ENCODE results near the gene INF2.
A peak's percentile ranks its signal among the peaks of the same experiment; 100 is the strongest.

The INF2 gene

DNA sequence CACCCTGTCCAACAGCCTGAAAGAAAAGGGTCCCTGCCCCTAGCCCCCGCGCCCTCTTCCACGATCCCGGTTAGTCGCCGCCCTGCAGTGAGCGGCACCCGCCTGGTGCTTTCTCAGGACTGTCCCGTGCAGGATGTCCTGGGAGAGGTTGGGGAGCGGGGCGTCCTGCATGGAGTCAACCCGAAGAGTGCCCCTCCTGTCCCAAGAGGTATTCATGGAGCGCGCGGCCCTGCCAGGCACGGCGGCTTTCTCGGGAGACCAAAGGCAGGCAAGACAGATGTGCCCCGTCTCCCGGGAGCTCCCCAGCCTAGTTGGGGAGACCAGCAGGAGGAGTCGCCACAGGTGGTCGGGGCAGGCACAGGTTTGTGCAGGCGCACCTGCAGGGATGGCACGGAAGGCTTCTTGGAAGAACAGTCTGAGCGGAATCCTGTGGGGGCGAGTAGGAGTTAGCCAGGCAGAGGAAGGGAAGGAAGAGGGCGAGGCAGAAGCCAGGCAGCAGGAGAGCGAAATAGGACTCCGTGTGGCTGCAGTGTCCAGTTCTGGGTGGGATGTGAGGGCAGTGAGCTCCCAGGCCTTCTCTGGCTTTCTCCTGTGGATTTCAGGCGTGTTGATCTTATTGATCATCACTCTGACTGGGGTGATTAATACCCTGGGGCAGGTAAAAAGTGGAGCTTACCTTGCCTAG, 64.3 kb downstream of the INF2 start:
- Histone ChIP-seq H3K27ac (peak overlapping the region; percentile 69), H3K36me3 (replicated peaks) (peaks cover 17% of the 10 kb centered on the region), H3K4me3 (ENCODE audit: low read depth, low read length) (peak overlapping the region; percentile 99), H3K27me3 (replicated peaks) (no peaks in the 10 kb centered on the region)
- no peak for DNase-seq
- TF ChIP-seq, protein P1, sequence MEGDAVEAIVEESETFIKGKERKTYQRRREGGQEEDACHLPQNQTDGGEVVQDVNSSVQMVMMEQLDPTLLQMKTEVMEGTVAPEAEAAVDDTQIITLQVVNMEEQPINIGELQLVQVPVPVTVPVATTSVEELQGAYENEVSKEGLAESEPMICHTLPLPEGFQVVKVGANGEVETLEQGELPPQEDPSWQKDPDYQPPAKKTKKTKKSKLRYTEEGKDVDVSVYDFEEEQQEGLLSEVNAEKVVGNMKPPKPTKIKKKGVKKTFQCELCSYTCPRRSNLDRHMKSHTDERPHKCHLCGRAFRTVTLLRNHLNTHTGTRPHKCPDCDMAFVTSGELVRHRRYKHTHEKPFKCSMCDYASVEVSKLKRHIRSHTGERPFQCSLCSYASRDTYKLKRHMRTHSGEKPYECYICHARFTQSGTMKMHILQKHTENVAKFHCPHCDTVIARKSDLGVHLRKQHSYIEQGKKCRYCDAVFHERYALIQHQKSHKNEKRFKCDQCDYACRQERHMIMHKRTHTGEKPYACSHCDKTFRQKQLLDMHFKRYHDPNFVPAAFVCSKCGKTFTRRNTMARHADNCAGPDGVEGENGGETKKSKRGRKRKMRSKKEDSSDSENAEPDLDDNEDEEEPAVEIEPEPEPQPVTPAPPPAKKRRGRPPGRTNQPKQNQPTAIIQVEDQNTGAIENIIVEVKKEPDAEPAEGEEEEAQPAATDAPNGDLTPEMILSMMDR (IDR thresholded peaks at IDR 0.05; ENCODE audit: low read depth, low read length, missing control alignments), result no peak
- in situ Hi-C loops (cut with HindIII; ENCODE audit: low pct_ligation_motif_present, low sequenced_read_pairs), result no loop called here

DNA sequence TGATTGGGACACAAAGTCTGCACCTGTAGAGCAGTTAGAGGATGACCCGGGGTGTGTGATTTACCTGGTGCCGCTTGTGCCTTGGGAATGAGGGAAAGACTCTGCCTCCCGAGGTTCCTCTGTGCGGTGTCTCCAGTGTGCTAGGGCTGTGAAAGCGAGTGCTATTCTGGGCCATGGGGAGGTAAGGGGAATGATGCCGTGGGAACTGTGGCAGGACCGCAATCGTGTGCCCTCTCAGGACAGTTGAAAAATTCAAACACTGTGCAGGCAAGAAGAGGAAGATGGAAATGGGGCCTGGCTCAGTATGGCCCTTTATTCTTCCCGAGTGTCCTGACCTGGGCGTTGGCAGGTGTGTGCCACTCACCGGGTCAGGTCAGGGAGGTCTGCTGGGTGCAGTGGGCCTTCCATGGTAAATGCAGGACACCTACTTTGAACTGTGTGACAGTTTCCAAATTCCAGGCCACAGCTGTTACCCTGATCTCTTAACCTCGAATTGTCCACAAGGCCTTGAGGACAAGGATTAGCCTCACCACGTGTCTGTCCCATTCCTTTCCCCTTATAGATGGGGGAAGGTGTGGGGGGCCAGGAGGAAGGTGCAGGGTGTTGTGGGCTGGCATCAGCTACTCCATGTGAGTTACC, 64.9 kb downstream of the INF2 start:
- TF ChIP-seq, protein P1 (IDR thresholded peaks at IDR 0.05; ENCODE audit: low read depth, low read length, missing control alignments), result no peak
- Histone ChIP-seq H3K27me3 (replicated peaks) (no peaks in the 10 kb centered on the region), H3K4me3 (ENCODE audit: low read depth, low read length) (peak overlapping the region; percentile 99), H3K36me3 (replicated peaks) (peaks cover 20% of the 10 kb centered on the region), H3K27ac (no peak overlapping the region)
- DNase-seq, result no peak
- in situ Hi-C loops (cut with HindIII; ENCODE audit: low pct_ligation_motif_present, low sequenced_read_pairs), result no loop called here

DNA sequence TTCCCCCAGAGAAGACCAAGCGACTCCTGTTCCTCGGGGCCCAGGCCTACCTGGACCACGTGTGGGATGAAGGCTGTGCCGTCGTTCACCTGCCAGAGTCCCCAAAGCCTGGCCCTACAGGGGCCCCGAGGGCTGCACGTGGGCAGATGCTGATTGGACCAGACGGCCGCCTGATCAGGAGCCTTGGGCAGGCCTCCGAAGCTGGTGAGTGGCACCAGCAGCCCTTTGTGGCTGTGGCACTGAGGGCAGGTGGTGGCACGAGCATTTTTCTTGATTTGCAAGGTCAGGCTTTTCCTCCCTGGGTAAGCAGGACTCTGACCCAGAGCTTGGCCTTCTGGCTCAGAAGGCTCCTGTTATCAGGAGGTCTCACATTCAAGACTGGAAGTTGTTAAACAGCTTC, 66.2 kb downstream of the INF2 start:
- H3K36me3 ChIP-seq (replicated peaks), result peaks cover 24% of the 10 kb centered on the region
- no peak for DNase-seq
- H3K27me3 ChIP-seq (replicated peaks), result no peaks in the 10 kb centered on the region
- H3K27ac ChIP-seq, result no peak overlapping the region
- no peak overlapping the region for H3K4me3 ChIP-seq (ENCODE audit: low read depth, low read length)
- TF ChIP-seq, protein P1 (IDR thresholded peaks at IDR 0.05; ENCODE audit: low read depth, low read length, missing control alignments), result no peak
- in situ Hi-C loops (cut with HindIII; ENCODE audit: low pct_ligation_motif_present, low sequenced_read_pairs), result no loop called here

DNA sequence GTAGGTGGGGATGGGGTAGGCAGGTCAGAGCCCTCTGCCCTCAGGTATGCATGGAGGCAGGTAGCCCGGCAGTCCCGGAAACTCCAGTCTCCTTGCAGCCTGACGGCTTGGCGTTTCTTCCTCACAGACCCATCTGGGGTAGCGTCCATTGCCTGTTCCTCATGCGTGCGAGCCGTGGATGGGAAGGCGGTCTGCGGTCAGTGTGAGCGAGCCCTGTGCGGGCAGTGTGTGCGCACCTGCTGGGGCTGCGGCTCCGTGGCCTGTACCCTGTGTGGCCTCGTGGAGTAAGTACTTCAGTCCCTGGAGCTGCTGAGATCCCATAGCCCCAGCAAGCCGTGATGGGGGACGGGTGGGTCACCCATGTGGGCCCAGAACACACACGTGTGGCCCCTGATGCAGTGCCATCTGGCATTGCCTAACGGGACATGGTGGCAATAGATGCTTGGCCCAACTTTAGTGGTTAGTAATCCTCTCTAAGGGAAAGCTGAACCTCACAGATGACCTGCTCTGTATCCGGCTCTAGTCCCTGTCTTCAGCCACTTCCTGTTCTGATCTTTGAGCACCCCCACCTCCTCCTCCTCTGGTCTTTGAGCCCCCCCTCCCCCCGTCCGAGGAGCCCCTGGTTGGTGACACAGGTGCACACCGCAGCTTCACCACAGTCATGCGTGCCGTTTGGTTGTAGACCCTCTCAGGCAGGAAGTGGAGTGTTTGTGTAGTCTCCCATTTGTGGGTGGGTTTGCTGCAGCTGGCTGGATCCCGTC, 67.2 kb downstream of the INF2 start:
- TF ChIP-seq, protein P1 (IDR thresholded peaks at IDR 0.05; ENCODE audit: low read depth, low read length, missing control alignments), result no peak
- in situ Hi-C loops (cut with HindIII; ENCODE audit: low pct_ligation_motif_present, low sequenced_read_pairs), result no loop called here
- no peak for DNase-seq
- Histone ChIP-seq H3K27me3 (replicated peaks) (no peaks in the 10 kb centered on the region), H3K36me3 (replicated peaks) (peaks cover 24% of the 10 kb centered on the region), H3K4me3 (ENCODE audit: low read depth, low read length) (no peak overlapping the region), H3K27ac (no peak overlapping the region)

DNA sequence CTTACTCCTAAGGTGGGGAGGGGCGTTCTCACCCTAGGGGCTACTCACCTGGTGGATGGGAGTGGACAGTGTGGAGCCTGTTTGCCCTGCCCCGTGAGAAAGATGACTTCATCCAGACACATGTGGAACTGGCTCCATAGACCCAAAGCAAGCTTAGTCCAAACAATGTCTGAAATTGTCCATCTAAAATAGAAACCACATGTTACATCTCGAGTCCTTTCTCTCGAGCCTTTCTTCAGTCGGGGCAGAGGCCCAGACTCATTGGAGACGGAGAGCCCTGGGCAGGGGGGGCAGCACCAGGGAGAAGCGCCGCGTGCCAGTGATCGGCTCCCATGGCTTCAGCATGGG, 67.8 kb downstream of the INF2 start:
- Histone ChIP-seq H3K36me3 (replicated peaks) (peaks cover 24% of the 10 kb centered on the region), H3K4me3 (ENCODE audit: low read depth, low read length) (no peak overlapping the region), H3K27ac (no peak overlapping the region), H3K27me3 (replicated peaks) (no peaks in the 10 kb centered on the region)
- TF ChIP-seq, protein P1 (IDR thresholded peaks at IDR 0.05; ENCODE audit: low read depth, low read length, missing control alignments), result no peak
- DNase-seq, result no peak
- in situ Hi-C loops (cut with HindIII; ENCODE audit: low pct_ligation_motif_present, low sequenced_read_pairs), result no loop called here
